ENCODE results near the gene ANKUB1. TPM values are rescaled to one million over a fixed set of nuclear protein-coding genes. Genes with fewer than 3 reads are reported as not detected.

Gene ANKUB1
- not detected in 5 replicates for total RNA-seq (2022; extraction: Qiagen RNA extraction; ENCODE audit: low read depth)

GRCh38 chr3:149792452-149793270 is at the start of gene ANKUB1:
Gene ANKUB1, minus strand, starts transcription at chr3:149792554. Its CDS starts 188 bp downstream, at chr3:149792366.

GRCh38 chr3:149812606-149813366 is 20.4 kb upstream of the ANKUB1 start, which contains the start of gene RNF13:
Gene RNF13, plus strand, starts transcription at chr3:149813215. Its CDS starts 32,812 bp downstream, at chr3:149846027.

GRCh38 chr3:149752051-149752787 is 40.1 kb downstream of the ANKUB1 start, which contains the start of gene COMMD2:
Gene COMMD2, minus strand, starts transcription at chr3:149752489. Its CDS starts 45 bp downstream, at chr3:149752444.

Other genes starting within 250 kb of the ANKUB1 start
- gene WWTR1, start 134.5 kb downstream of the ANKUB1 start, total RNA-seq (2022; extraction: Qiagen RNA extraction; ENCODE audit: low read depth) = 112 to 122 TPM (median 119 TPM) in 5 replicates
- gene COMMD2, start 40.1 kb downstream of the ANKUB1 start, total RNA-seq (2022; extraction: Qiagen RNA extraction; ENCODE audit: low read depth) = 27.9 to 40.5 TPM (median 36.4 TPM) in 5 replicates
- gene RNF13, start 20.7 kb upstream of the ANKUB1 start, total RNA-seq (2022; extraction: Qiagen RNA extraction; ENCODE audit: low read depth) = 26.8 to 64.1 TPM (median 40.2 TPM) in 5 replicates
- gene PFN2, start 178.3 kb upstream of the ANKUB1 start, total RNA-seq (2022; extraction: Qiagen RNA extraction; ENCODE audit: low read depth) = 134 to 185 TPM (median 168 TPM) in 5 replicates